Hepatocyte (in vitro differentiated cells): ENCODE data around the gene ANXA2. TPM values are rescaled to one million over a fixed set of nuclear protein-coding genes. Genes with fewer than 3 reads are reported as not detected.

Source experiments
- DNase-seq: peaks from one replicate; pipeline ENCODE4 v3.0.0-alpha.2; 2016; ENCODE audit warnings: low spot score
- H2AFZ ChIP-seq: fragments of 200-600 bp; sonication (generic); 2 replicates; pipeline ENCODE4 v1.6.0; 2016; ENCODE audit warnings: antibody characterized with exemption, mild to moderate bottlenecking
- H3K27ac ChIP-seq: fragments of 200-600 bp; sonication (generic); 2 replicates; pipeline ENCODE4 v1.5.1; 2016; ENCODE audit warnings: mild to moderate bottlenecking
- H3K27me3 ChIP-seq: fragments of 200-600 bp; sonication (generic); 2 replicates; pipeline ENCODE4 v1.6.1; 2016
- H3K36me3 ChIP-seq: fragments of 200-600 bp; sonication (generic); replicated peaks from 2 replicates; pipeline ENCODE4 v1.5.1; 2016; ENCODE audit warnings: low read depth; ENCODE audit not compliant: insufficient read depth
- H3K4me1 ChIP-seq: fragments of 200-600 bp; sonication (generic); 2 replicates; pipeline ENCODE4 v1.5.1; 2016; ENCODE audit warnings: mild to moderate bottlenecking, moderate library complexity; ENCODE audit not compliant: insufficient read depth
- H3K4me2 ChIP-seq: fragments of 200-600 bp; sonication (generic); 2 replicates; pipeline ENCODE4 v1.6.0; 2016
- H3K4me3 ChIP-seq: fragments of 200-600 bp; sonication (generic); 2 replicates; pipeline ENCODE4 v1.5.1; 2016; ENCODE audit warnings: mild to moderate bottlenecking
- H3K79me2 ChIP-seq: fragments of 200-600 bp; sonication (generic); 2 replicates; pipeline ENCODE4 v1.6.0; 2017; ENCODE audit warnings: mild to moderate bottlenecking
- H3K9me2 ChIP-seq: fragments of 200-600 bp; sonication (generic); replicated peaks from 2 replicates; pipeline ENCODE4 v1.6.0; 2017; ENCODE audit warnings: mild to moderate bottlenecking; ENCODE audit not compliant: insufficient read depth
- H3K9me3 ChIP-seq: fragments of 200-600 bp; sonication (generic); 2 replicates; pipeline ENCODE4 v1.5.1; 2016; ENCODE audit warnings: low read depth, mild to moderate bottlenecking
- H4K20me1 ChIP-seq: fragments of 200-600 bp; sonication (generic); 2 replicates; pipeline ENCODE4 v1.6.0; 2016; ENCODE audit warnings: mild to moderate bottlenecking; ENCODE audit not compliant: insufficient read depth, poor library complexity, severe bottlenecking
- EZH2 ChIP-seq: fragments of 200-600 bp; sonication (generic); IDR thresholded peaks from 2 replicates; pipeline ENCODE4 v1.6.1; 2016; ENCODE audit warnings: antibody characterized with exemption, mild to moderate bottlenecking, borderline replicate concordance
- EZH2phosphoT487 ChIP-seq: fragments of 200-600 bp; sonication (generic); IDR thresholded peaks from one replicate; pipeline ENCODE4 v1.6.1; 2018; ENCODE audit warnings: antibody characterized with exemption, mild to moderate bottlenecking, low read depth, moderate library complexity; ENCODE audit not compliant: unreplicated experiment, severe bottlenecking
- WGBS: methylation state at CpG from one replicate; pipeline ENCODE4 v1.1.6; 2016; ENCODE audit warnings: low lambda C conversion rate; ENCODE audit errors: missing lambda C conversion rate; 5-methylcytosine and 5-hydroxymethylcytosine counted together
- polyA plus RNA-seq: library from polyadenylated mRNA; unstranded; fragments of >200 nt; fragmentation: Nextera tagmentation; extraction: Ambion mirVana; gene quantifications from 2 replicates; pipeline ENCODE4 v1.2.1, GENCODE V29; 2016
- total RNA-seq: library from RNA; depleted of rRNA; stranded (reverse); fragments of >200 nt; gene quantifications from 2 replicates; pipeline ENCODE4 v1.2.3, GENCODE V29; 2014
- TF ChIP-seq, protein P1 (sequence below): fragments of 200-600 bp; sonication (generic); IDR thresholded peaks from 2 replicates; pipeline ENCODE4 v1.5.1; 2016; ENCODE audit warnings: antibody characterized with exemption, mild to moderate bottlenecking; ENCODE audit not compliant: poor library complexity

Gene ANXA2
- total and polyA plus RNA-seq, 2 experiments from 2014 or later = 1,220 to 1,699 TPM

- Histone ChIP-seq H3K36me3 (no peaks in the 10 kb centered on the region), H3K4me1 (peaks cover 11% of the 10 kb centered on the region), H3K4me3 (no peak overlapping the region), H3K79me2 (no peaks in the 10 kb centered on the region), H3K9me2 (no peaks in the 10 kb centered on the region), H3K9me3 (no peaks in the 10 kb centered on the region), H2AFZ (no peak overlapping the region), H3K27me3 (no peaks in the 10 kb centered on the region), H3K27ac (peak overlapping the region; percentile 53), H4K20me1 (no peaks in the 10 kb centered on the region), H3K4me2 (no peak overlapping the region)
- DNase-seq = no peak
- TF ChIP-seq, protein P1, sequence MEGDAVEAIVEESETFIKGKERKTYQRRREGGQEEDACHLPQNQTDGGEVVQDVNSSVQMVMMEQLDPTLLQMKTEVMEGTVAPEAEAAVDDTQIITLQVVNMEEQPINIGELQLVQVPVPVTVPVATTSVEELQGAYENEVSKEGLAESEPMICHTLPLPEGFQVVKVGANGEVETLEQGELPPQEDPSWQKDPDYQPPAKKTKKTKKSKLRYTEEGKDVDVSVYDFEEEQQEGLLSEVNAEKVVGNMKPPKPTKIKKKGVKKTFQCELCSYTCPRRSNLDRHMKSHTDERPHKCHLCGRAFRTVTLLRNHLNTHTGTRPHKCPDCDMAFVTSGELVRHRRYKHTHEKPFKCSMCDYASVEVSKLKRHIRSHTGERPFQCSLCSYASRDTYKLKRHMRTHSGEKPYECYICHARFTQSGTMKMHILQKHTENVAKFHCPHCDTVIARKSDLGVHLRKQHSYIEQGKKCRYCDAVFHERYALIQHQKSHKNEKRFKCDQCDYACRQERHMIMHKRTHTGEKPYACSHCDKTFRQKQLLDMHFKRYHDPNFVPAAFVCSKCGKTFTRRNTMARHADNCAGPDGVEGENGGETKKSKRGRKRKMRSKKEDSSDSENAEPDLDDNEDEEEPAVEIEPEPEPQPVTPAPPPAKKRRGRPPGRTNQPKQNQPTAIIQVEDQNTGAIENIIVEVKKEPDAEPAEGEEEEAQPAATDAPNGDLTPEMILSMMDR = no peak
- TF ChIP-seq EZH2phosphoT487 (no peak), EZH2 (no peak)
Observed at GRCh38 chr15:60408463-60408981, 10.7 kb upstream of the ANXA2 start.

- Histone ChIP-seq H3K36me3 (no peaks in the 10 kb centered on the region), H3K4me3 (no peak overlapping the region), H4K20me1 (no peaks in the 10 kb centered on the region), H3K9me2 (no peaks in the 10 kb centered on the region), H3K27ac (peak overlapping the region; percentile 13), H3K9me3 (no peaks in the 10 kb centered on the region), H3K27me3 (no peaks in the 10 kb centered on the region), H3K4me1 (peaks cover 22% of the 10 kb centered on the region), H2AFZ (no peak overlapping the region), H3K79me2 (no peaks in the 10 kb centered on the region), H3K4me2 (no peak overlapping the region)
- no peak for TF ChIP-seq EZH2phosphoT487
- TF ChIP-seq, protein P1 = no peak
- TF ChIP-seq EZH2 = no peak
- no peak for DNase-seq
Observed at GRCh38 chr15:60407415-60407805, 9.6 kb upstream of the ANXA2 start.

DNA sequence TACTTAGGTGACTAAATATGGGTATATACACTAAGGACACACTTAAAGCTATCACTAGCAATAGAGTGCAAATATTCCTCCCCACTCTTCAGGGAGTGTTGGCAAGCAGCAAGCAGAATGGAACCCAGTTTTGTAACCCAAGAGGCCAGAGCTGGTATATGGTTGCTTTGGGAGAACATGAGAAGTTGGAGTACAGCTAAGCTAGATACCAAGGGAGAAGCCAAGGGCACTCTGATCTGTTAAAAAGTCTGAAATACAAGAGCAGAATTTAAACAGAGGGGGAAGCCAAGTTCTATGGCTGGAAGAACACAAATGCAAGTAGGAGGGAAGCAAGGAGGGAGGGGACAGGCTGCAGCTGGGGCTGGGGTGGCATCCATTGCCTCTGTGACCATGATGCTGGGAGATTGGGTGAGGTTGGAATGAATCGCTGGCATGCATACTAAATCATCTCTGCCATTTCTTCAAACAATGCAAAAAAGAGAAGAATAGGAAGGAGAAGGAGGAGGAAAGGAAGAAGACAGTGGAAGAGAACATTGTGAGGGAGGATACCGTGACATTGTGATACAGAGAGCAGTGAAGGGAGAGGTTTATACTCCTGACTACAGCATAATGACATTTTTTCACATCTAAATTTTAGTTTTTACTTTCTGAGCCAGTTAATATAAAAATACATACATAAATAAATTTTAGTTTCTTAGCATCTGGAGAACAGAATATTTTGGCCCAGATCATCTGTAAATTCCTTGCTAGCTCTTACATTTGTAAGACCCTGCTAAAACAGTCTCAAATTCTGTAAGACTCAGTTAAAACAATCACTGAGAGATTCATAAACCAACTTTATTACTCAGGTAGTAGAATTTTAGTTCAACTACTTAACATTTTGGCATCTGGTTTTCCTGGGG is 9.0 kb upstream of the ANXA2 start:
- Histone ChIP-seq H3K4me3 (no peak overlapping the region), H4K20me1 (no peaks in the 10 kb centered on the region), H2AFZ (no peak overlapping the region), H3K9me2 (no peaks in the 10 kb centered on the region), H3K27me3 (no peaks in the 10 kb centered on the region), H3K9me3 (no peaks in the 10 kb centered on the region), H3K36me3 (no peaks in the 10 kb centered on the region), H3K79me2 (no peaks in the 10 kb centered on the region), H3K4me2 (no peak overlapping the region), H3K4me1 (peaks cover 28% of the 10 kb centered on the region), H3K27ac (peak overlapping the region; percentile 13)
- WGBS = 81% methylated on average over 2 of the region's 2 CpGs
- TF ChIP-seq, protein P1 = no peak
- TF ChIP-seq EZH2 = no peak
- no peak for TF ChIP-seq EZH2phosphoT487
- DNase-seq = no peak
